Measurements from ENCODE around the gene CFAP410. TPM values are rescaled to one million over a fixed set of nuclear protein-coding genes. Genes with fewer than 3 reads are reported as not detected.
A peak's percentile ranks its signal among the peaks of the same experiment; 100 is the strongest.

CFAP410 gene
- polyA plus RNA-seq (ENCODE audit: insufficient read length in 4 of 4), result 10 to 100 TPM; 16.2 to 37.2 (median 32.5) TPM

DNA sequence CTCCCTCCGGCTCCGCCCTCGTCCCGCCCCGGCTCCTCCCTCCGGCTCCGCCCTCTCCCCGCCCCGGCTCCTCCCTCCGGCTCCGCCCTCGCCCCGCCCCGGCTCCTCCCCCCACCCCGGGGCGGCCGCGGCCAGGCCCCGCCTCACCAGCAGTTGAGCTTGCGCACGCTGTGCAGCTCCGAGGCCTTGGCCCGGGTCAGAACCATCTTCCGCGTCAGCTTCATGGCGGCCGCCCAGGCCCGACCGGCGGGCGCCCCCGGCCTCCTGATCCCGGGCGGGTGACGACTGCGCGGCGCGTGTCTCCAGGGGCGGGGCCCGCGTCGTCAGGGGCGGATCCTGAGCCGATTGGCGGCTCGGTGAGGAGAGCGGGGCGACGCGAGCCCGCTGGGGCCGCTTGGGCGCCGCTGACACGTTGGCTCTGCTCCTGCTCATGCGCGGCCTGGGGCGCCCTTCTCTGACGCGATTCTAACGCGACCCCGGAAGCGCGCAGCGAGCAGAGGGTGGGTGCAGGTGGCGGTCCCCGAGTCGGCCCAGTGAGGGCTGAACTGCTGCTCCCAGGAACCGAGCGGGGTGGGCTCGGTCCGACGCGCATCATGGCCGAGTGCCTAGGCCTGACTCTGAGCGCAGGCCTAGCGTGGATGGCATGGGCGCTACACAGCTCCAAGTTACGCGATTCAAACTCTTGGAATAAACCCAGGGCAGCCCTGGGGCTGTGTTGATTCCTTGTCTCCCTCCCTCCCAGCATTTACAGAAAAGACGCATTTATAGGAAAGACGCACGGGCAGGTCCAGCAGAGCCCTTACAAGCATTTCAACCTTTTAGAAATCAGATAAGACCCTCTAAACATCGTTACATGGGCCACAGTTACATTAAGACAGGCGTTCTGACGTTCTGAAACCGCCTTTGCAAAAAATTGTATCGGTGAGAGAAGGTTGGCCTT, at the start of gene CFAP410:
Gene CFAP410 (minus strand): TSS at position 420 of the 940 bp plus-strand sequence. CDS start 196 bp downstream, at position 224.
- peak; percentile 84 to 89 (median 87) for DNase-seq (ENCODE audit: low read depth in 4 of 4, low spot score in 2 of 4)

DNA sequence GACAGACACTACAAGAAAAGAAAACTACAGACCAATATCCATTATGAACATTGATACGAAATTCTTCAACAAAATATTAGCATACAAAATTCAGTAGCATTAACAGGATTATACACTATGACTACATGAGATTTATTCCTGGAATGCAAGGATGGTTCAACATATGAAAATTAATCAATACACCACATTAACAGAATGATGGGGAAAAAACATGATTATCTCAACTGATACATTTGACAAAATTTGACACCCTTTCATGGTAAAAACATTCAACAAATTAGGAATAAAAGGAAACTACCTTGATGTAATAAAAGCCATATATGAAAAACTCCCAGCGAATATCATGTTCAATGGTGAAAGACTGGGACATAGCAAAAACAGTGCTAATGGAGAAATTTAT, 45.8 kb upstream of the CFAP410 start:
- DNase-seq (ENCODE audit: low read depth in 4 of 4, low spot score in 2 of 4), result no peak

DNA sequence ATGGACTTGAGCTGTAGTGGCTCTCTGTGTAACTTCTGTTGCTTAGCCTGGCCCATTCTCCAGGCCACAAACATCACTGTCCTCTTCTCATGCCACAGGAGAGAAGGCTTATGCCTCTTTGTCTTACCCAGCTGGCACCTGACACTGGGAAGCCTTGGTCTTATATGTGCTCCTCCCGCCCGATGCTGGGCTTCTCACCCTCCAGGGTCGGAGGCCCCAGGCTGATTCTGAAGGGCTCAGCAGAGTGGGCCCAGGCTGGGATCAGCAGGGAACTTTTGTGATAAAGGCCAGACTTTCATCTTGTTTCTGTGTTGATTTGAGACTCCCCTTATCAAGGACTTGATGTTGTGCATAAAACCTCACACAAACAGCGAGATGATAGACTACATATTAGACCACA, 44.0 kb upstream of the CFAP410 start:
- no peak for DNase-seq (ENCODE audit: low read depth in 4 of 4, low spot score in 2 of 4)

DNA sequence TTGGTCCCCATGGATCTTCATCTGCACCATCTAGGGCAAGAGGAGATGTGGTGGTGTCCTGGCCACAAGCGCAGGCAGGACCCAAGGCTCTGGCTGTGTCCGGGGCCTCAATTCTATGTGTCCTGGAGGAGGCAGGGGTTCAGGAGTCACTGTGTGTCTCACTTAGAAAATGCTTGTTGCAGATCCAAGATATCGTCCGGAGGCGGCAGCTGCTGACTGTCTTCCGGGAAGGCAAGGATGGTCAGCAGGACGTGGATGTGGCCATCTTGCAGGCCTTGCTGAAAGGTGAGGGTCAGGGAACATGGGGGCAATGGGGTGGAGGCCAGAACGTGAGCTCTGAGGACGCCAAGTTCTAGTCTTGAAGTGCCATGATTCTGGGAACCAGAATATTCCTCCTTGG, 43.3 kb upstream of the CFAP410 start:
- no peak for DNase-seq (ENCODE audit: low read depth in 4 of 4, low spot score in 2 of 4)

DNA sequence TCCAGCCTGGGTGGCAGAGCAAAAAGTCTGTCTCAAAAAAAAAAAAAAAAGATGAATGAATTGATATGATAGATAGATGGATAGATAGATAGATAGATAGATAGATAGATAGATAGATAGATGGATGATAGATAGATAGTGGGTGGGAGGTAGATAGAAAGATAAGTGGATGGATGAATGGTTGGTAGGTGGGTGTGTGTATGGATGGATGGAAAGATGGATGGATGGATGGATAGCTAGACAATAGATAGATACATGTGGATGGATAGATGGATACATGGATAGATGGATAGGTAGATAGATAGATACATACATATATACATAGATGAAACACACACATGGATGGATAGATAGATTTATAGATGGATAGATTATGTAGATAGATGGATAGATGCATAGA, 42.7 kb upstream of the CFAP410 start:
- no peak for DNase-seq (ENCODE audit: low read depth in 4 of 4, low spot score in 2 of 4)

DNA sequence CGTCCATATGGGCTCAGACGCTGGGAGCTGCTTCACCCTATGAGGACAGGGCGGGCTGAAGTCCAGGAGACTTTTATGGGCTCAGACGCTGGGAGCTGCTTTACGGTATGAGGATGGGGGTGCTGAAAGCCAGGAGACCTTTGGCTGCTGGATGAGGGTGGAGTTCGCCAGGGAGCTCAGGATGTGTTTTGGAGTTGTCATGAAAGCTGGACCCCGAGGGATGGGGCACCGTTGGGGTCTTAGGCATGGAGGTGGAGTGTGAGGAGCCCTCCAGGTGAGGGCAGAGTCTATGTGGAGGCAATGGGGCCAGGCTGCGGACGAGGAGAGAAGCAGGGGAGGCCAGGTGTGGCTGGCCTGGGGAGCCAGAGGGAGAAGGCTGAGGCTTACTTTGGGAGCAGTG, 41.7 kb upstream of the CFAP410 start:
- DNase-seq (ENCODE audit: low read depth in 4 of 4, low spot score in 2 of 4), result no peak

DNA sequence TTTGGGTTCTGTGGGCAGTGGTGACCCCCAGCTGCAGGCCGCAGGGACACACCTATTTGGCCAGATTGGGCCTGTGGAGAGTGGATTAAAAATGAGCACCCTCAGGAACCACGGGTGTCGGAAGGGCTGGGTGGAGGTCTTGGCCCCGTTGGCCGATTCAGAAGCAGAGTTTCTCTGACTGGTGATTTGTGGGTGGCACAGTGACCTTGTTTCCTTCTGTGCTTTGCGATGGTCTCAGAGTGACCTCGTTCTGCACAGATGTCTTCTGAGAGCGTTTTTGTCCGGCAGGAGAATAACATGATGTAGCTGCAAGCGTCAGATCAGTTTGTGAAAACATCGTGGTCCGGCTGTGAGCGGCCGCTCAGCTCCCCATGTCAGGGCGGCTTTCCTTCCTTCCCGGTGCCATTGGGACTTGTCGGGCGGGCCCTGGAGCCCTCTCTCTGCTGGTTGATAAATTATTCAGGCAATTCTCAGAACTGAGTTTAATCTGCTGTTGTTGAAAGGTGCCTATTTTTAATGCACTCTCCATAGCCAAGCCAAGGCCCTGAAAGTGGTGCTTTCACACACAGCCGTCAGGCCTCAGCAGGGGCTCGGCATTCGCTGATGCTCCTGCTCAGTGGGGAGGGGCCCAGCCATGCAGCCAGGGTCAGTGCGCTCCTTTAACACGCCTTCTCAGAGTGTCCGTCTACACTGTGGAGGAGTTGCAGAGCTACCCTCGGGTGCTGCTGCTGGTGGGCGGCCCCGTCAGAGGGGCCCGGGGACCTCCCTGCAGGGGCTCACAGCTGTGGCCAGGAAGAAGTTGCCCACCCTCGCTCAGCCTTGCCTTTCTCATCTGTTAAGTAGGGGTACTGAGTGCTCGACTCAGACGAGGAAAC, 41.0 kb upstream of the CFAP410 start:
- no peak for DNase-seq (ENCODE audit: low read depth in 4 of 4, low spot score in 2 of 4)

DNA sequence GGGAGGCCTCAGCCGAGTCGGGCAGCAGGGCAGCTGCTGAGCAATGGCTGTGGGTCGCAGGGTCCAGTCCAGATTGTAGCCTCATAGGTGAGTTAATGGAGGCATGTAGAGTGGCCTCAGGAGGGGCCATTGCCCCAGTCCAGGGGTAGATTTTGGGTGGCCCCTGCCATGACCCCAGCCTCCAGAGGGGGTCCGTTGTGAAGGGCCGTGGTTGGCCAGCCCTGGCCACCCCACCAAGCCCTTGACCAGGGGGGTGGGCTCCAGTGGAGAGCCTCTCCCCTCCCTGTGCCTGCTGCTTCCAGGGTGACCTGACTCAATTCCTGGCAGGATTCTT, 40.3 kb upstream of the CFAP410 start:
- DNase-seq (ENCODE audit: low read depth in 4 of 4, low spot score in 2 of 4), result no peak

DNA sequence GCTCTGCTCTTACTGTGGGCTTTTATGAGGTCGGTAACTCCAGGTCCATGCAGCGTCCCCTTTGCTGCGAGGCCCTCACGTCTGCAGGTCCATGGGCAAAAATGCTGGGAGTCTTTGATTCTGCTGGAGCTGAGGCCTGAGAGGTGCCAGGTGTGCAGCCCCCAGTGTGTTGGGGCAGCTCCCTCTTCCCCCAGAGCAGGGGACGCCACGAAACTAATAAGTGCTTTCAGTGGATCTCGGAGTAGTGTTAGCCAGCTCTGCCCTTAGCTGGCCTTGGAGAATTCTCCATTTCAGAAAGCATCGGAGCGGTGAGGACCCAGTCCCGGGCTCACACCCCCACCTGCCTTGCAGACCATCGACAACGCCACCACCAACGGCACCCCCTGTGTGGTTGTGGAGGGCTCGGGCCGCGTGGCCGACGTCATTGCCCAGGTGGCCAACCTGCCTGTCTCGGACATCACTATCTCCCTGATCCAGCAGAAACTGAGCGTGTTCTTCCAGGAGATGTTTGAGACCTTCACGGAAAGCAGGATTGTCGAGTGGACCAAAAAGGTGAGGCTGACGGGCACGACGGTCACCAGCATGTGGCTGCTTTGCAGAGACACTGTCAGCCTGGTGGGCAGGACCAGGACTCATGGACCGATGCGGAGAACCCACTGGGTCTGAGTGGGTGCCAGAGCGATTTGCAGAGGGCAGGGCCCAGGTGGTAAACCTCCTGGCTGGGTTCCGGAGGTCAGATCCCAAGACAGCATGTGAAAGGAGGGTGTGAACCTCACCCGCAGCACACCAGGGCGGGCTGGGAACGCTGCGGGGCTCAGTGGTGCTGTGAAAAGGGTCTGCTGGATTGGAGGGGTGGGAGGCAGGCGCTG, 39.7 kb upstream of the CFAP410 start:
- DNase-seq (ENCODE audit: low read depth in 4 of 4, low spot score in 2 of 4), result no peak

DNA sequence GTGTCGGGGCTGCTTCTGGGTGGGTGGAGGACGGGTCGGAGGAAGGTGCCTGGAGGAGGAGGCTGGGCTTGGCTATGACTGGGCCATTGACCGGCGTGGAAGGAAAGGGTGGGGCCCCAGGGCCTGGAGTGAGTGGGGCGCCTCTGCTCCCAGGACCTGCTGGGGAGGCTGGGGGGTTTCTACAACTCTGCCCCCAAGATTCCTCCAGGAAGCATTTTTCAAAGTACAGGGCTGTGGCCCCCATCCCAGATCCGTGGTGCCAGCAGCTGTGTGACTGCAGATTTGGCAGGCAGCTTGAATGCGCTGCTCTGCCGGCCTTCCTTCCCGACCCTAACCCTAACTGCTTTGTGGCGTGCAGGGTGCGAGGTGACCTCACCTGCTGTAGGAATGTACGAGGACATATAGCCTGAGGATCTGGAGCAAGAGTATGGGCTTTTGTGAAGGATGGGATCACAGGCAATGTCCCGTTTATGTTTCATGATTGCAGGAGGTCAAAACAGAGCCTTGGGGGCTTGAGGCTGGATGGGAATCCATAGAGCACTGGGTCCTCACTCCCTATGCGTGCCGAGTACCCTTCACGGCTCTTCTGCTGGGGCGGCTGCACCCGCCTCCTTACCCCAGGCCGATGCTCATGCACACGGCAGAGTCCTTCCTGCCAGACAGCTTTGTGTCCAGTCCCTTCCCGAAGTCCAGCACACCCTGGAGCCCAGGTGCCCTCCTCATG, 38.9 kb upstream of the CFAP410 start:
- DNase-seq (ENCODE audit: low read depth in 4 of 4, low spot score in 2 of 4), result no peak

DNA sequence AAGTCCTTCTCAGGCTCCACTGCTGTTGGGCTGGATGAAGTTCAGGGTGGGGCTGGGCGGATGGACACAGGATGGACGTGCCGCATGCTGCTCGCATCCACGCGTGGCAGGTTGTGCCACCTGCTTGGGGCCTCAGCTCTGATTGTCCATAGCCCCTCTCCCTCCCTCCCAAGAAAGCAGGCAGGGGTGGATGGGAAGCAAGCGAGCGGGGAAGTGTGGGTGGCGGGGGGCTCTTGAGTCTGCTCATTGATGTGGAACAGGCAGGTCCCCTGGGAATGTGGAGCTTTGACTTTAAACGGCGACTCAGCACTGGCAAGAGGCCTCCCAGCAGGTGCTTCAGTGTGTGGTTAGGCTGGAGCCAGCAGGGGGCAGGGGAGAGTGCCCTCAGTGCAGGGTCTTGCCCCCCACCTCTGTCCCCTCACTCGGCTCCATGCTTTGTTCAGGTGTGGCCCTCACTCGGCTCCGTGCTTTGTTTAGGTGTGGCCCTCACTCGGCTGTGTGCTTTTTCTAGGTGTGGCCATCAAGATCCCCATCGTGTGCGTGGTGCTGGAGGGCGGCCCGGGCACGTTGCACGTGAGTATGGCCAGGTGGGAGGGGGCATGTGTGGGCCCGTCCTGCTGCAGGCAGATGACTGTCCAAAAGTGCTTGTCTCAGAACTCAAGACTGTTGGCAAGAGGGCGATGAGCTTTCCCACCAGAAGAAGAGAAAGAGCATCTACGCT, 38.2 kb upstream of the CFAP410 start:
- DNase-seq (ENCODE audit: low read depth in 4 of 4, low spot score in 2 of 4), result no peak

DNA sequence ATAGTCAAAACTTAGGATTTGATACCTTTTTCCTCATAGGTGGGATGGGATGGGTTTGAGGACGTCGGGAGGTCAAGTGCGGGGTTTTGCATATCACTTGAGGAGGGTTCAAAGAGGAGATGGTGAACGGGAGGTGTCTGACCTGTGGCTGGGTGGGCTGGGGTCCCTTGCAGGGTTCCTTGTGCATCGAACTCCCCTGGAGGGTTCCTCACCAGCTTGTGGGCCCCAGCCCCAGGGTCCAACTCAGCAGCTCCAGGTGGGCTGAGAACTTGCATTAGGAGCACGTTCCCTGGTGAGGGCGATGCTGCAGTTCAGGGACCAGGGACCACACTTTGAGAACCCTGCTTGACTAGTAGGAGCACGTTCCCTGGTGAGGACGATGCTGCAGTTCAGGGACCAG, 37.4 kb upstream of the CFAP410 start:
- DNase-seq (ENCODE audit: low read depth in 4 of 4, low spot score in 2 of 4), result no peak

DNA sequence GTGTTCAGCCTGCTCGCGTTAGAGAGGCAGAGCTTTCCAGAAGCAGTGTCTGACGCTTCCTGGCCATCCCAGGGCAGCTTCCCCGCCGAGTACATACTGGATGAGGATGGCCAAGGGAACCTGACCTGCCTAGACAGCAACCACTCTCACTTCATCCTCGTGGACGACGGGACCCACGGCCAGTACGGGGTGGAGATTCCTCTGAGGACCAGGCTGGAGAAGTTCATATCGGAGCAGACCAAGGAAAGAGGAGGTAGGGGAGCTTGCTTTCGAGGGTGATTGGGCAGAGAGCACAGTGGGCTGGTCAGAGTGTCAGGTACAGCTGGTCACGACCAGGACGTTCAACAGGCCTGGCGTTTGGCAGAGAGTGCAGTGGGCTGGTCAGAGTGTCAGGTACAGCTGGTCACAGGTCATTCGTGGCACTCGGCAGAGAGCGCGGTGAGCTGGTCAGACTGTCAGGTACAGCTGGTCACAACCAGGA, 36.6 kb upstream of the CFAP410 start:
- no peak for DNase-seq (ENCODE audit: low read depth in 4 of 4, low spot score in 2 of 4)

DNA sequence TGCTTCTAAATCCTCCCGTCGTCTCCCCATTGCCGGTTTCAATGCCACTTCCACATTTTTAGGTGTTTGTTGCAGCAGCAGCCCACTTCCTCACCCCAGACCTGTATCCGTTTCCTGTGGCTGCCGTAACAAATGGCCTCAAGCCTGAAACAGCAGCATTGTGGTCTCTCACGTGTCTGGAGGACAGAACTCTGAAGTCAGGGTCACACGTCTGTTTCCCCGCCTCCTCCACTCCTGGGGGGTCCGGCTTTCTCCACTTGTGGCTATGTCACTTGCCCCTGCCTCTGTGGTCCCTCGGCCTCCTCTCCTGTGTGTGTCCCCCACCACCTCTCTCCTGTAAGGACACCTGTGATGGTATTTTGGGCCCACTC, 36.1 kb upstream of the CFAP410 start:
- no peak for DNase-seq (ENCODE audit: low read depth in 4 of 4, low spot score in 2 of 4)

DNA sequence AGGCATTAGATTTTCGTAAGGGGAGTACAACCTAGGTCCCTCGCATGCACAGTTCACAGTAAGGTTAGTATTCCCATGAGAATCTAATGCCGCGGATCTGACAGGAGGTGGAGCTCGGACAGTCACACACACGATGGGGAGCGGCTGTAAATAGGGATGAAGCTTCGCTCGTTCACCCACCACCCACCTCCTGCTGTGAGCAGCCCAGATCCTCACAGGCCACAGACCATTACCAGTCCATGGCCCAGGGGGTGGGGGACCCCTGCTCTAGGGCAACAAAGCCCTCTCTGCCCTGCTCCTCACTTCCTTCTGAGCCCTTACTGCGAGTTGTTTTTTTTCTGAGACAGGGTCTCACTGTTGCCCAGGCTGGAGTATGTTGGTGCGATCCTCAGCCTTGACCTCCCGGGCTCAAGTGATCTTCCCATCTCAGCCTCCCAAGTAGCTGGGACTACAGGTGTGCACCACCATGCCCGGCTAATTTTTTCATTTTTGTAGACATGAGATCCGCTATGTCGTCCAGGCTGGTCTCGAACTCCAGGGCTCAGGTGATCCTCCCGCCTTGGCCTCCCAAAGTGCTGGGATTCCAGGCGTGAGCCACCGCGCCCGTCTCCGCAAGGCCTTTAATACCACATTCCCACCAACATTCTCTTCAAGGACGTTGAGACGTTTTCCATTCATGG, 35.6 kb upstream of the CFAP410 start:
- no peak for DNase-seq (ENCODE audit: low read depth in 4 of 4, low spot score in 2 of 4)

DNA sequence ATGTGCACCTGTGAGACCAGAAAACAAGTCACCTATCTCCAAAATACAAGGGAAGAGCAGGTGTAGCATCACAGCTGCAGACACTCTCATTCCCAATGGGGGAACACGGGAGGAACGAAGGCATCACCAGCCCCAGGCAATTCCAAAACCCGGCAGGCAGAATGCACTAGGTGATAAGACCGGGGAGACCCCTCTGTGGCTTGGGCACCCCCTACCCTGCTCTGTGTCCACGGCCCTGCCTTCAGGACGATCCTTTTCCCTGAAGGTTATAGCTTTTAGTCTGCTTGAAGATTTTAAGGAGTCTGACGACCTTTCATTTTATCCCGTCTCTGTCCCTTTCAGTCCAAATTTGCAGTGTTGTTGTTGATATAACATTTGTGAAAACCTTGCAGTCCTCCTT, 33.4 kb upstream of the CFAP410 start:
- DNase-seq (ENCODE audit: low read depth in 4 of 4, low spot score in 2 of 4), result no peak

DNA sequence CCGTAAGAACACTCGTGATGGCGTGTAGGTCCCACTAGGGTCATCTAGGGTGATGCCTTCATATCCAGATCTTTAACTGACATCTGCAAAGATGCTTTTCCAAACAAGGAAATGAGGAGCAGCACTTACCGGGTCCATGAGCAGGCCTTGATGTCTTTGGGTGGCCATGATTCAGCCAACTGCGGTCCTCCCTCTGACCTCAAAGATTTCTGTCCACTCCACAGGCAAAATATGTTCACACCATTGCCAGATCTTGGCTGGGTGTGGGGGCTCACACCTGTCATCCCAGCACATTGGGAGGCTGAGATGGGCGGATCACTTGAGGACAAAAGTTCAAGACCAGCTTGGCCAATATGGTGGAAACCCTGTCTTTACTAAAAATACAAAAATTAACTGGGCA, 32.4 kb upstream of the CFAP410 start:
- DNase-seq (ENCODE audit: low read depth in 4 of 4, low spot score in 2 of 4), result no peak

DNA sequence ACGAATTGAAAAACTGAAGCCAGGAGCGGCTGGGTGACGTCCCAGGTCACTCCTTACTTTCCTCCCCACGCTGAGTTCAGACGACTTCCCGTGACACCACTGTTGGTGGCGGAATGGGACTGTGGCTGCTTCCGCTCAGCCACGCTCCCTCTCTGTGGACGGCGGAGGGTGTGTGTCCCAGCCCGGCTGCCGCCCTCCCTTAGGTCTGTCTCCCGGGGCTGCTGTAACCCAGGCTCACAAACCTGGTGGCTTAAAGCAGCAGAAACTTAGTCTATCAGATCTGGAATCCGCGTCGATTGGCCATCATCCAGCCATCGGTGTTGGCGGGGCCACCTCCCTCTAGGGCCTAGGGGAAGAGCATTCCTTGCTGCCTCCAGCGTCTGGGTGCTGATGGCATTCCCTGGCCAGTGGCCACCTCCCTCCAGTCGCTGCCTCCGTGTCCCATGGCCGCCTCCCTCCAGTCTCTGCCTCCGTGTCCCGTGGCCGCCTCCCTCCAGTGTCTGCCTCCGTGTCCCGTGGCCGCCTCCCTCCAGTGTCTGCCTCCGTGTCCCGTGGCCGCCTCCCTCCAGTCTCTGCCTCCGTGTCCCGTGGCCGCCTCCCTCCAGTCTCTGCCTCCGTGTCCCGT, 31.7 kb upstream of the CFAP410 start:
- DNase-seq (ENCODE audit: low read depth in 4 of 4, low spot score in 2 of 4), result no peak
